AG10803 (cell line): ENCODE results near the gene FABP7.

ENCODE experiments used
- DNase-seq: peaks from one replicate; pipeline ENCODE4 v3.0.0; 2010; ENCODE audit warnings: low read depth
- H3K4me3 ChIP-seq: 2 replicates; pipeline ENCODE4 v1.5.1; 2011; ENCODE audit warnings: mild to moderate bottlenecking, low read length, control low read depth
- CTCF ChIP-seq: conservative IDR thresholded peaks from 2 replicates; pipeline ENCODE4 v1.5.1; 2011; ENCODE audit warnings: mild to moderate bottlenecking, low read length, control low read depth, inconsistent platforms

The FABP7 gene

GRCh38 chr6:122803171-122803661 lies 23.7 kb downstream of the FABP7 start:
- TF ChIP-seq CTCF: no peak
- DNase-seq: peak; percentile 80
- no peak overlapping the region for H3K4me3 ChIP-seq

- no peak for DNase-seq
- no peak for TF ChIP-seq CTCF
- H3K4me3 ChIP-seq: no peak overlapping the region
These were observed 25.5 kb downstream of the FABP7 start for GRCh38 chr6:122804962-122805485.

- no peak for TF ChIP-seq CTCF
- peak; percentile 49 for DNase-seq
- no peak overlapping the region for H3K4me3 ChIP-seq
These were observed 26.8 kb downstream of the FABP7 start for GRCh38 chr6:122806291-122806690.

GRCh38 chr6:122808121-122808885 lies 28.8 kb downstream of the FABP7 start:
- TF ChIP-seq CTCF: no peak
- DNase-seq: no peak
- no peak overlapping the region for H3K4me3 ChIP-seq

GRCh38 chr6:122809001-122809400 lies 29.5 kb downstream of the FABP7 start:
- TF ChIP-seq CTCF: no peak
- no peak overlapping the region for H3K4me3 ChIP-seq
- no peak for DNase-seq

GRCh38 chr6:122809691-122810090 lies 30.2 kb downstream of the FABP7 start:
- no peak for DNase-seq
- no peak for TF ChIP-seq CTCF
- H3K4me3 ChIP-seq: no peak overlapping the region

GRCh38 chr6:122810189-122810588 lies 30.7 kb downstream of the FABP7 start:
- DNase-seq: no peak
- H3K4me3 ChIP-seq: no peak overlapping the region
- no peak for TF ChIP-seq CTCF
